SK-N-SH treated with all-trans-retinoic acid at 6 μM for 48 hours (cell line): ENCODE measurements around the gene ZNF281.

Experiments used
- ATAC-seq: fragments of 200-7000 bp; cut with Tn5 transposase; 3 replicates; pipeline ENCODE4 v1.9.1; 2020; ENCODE audit warnings: mild to moderate bottlenecking, moderate library complexity
- ARNTL ChIP-seq: fragments of 450-650 bp; formaldehyde crosslinking; IDR thresholded peaks from 2 replicates; pipeline ENCODE4 v1.5.0; 2020; ENCODE audit warnings: low read depth, mild to moderate bottlenecking, moderate library complexity, borderline replicate concordance
- BACH2 ChIP-seq: fragments of 250-450 bp; sonication (Bioruptor Pico); IDR thresholded peaks from 2 replicates; pipeline ENCODE4 v1.9.0; 2021; ENCODE audit warnings: mild to moderate bottlenecking, borderline replicate concordance
- CREB5 ChIP-seq: fragments of 250-450 bp; sonication (Bioruptor Pico); IDR thresholded peaks from 2 replicates; pipeline ENCODE4 v1.5.1; 2020; ENCODE audit warnings: low read depth, mild to moderate bottlenecking, moderate library complexity
- CSDC2 ChIP-seq: fragments of 250-450 bp; sonication (Bioruptor Pico); IDR thresholded peaks from 2 replicates; pipeline ENCODE4 v1.5.0; 2020; ENCODE audit warnings: mild to moderate bottlenecking, moderate library complexity
- CSRNP3 ChIP-seq: fragments of 250-450 bp; sonication (Bioruptor Pico); IDR thresholded peaks from 2 replicates; pipeline ENCODE4 v1.5.1; 2021; ENCODE audit warnings: mild to moderate bottlenecking, moderate library complexity
- ESRRG ChIP-seq: fragments of 250-450 bp; sonication (Bioruptor Pico); IDR thresholded peaks from 2 replicates; pipeline ENCODE4 v1.6.1; 2021; ENCODE audit warnings: mild to moderate bottlenecking
- ISL1 ChIP-seq: fragments of 250-450 bp; sonication (Bioruptor Pico); IDR thresholded peaks from 2 replicates; pipeline ENCODE4 v2.1.2; 2022; ENCODE audit warnings: mild to moderate bottlenecking, moderate library complexity
- OSR1 ChIP-seq: fragments of 250-450 bp; sonication (Bioruptor Pico); IDR thresholded peaks from 2 replicates; pipeline ENCODE4 v1.8.0; 2022; ENCODE audit warnings: moderate library complexity, mild to moderate bottlenecking, inconsistent platforms
- PATZ1 ChIP-seq: fragments of 250-450 bp; sonication (Bioruptor Pico); IDR thresholded peaks from 2 replicates; pipeline ENCODE4 v1.8.0; 2020; ENCODE audit warnings: mild to moderate bottlenecking, moderate library complexity, borderline replicate concordance
- POU6F1 ChIP-seq: fragments of 250-450 bp; sonication (Bioruptor Pico); IDR thresholded peaks from 2 replicates; pipeline ENCODE4 v1.8.0; 2021; ENCODE audit warnings: low read depth, mild to moderate bottlenecking, moderate library complexity, borderline replicate concordance
- PPARA ChIP-seq: fragments of 250-450 bp; sonication (Bioruptor Pico); IDR thresholded peaks from 2 replicates; pipeline ENCODE4 v1.5.0; 2020; ENCODE audit warnings: mild to moderate bottlenecking, borderline replicate concordance
- RARB ChIP-seq: fragments of 250-450 bp; sonication (Bioruptor Pico); IDR thresholded peaks from 2 replicates; pipeline ENCODE4 v1.8.0; 2021; ENCODE audit warnings: mild to moderate bottlenecking, moderate library complexity
- SNAI2 ChIP-seq: fragments of 250-450 bp; sonication (Bioruptor Pico); IDR thresholded peaks from 2 replicates; pipeline ENCODE4 v1.5.0; 2020; ENCODE audit warnings: mild to moderate bottlenecking, moderate library complexity
- TCF4 ChIP-seq: fragments of 250-450 bp; sonication (Bioruptor Pico); IDR thresholded peaks from 2 replicates; pipeline ENCODE4 v1.8.0; 2021; ENCODE audit warnings: mild to moderate bottlenecking, moderate library complexity, borderline replicate concordance
- TOX ChIP-seq: fragments of 250-450 bp; sonication (Bioruptor Pico); IDR thresholded peaks from 2 replicates; pipeline ENCODE4 v1.8.0; 2021; ENCODE audit warnings: mild to moderate bottlenecking, moderate library complexity, borderline replicate concordance
- TSHZ2 ChIP-seq: fragments of 250-450 bp; sonication (Bioruptor Pico); IDR thresholded peaks from 2 replicates; pipeline ENCODE4 v1.5.0; 2020; ENCODE audit warnings: mild to moderate bottlenecking, moderate library complexity
- ZC3H10 ChIP-seq: fragments of 250-450 bp; sonication (Bioruptor Pico); IDR thresholded peaks from 2 replicates; pipeline ENCODE4 v1.5.1; 2021; ENCODE audit warnings: mild to moderate bottlenecking, moderate library complexity
- ZFP3 ChIP-seq: fragments of 250-450 bp; sonication (Bioruptor Pico); IDR thresholded peaks from 2 replicates; pipeline ENCODE4 v1.5.0; 2020; ENCODE audit warnings: mild to moderate bottlenecking, moderate library complexity
- ZNF565 ChIP-seq: fragments of 450-650 bp; formaldehyde crosslinking; conservative IDR thresholded peaks from 2 replicates; pipeline ENCODE4 v1.5.0; 2020; ENCODE audit warnings: low read depth, mild to moderate bottlenecking, moderate library complexity
- ZNF70 ChIP-seq: fragments of 450-650 bp; formaldehyde crosslinking; IDR thresholded peaks from 2 replicates; pipeline ENCODE4 v1.5.0; 2020; ENCODE audit warnings: mild to moderate bottlenecking, moderate library complexity
- ZNF8 ChIP-seq: fragments of 450-650 bp; formaldehyde crosslinking; IDR thresholded peaks from 2 replicates; pipeline ENCODE4 v1.5.0; 2020; ENCODE audit warnings: mild to moderate bottlenecking, moderate library complexity

The ZNF281 gene

GRCh38 chr1:200427744-200428143 is 17.9 kb upstream of the ZNF281 start:
- peak; percentile 28; the same call in 1 of the 3 replicates for ATAC-seq
- TF ChIP-seq ZFP3 (CRISPR knock-in tag) (no peak), ZNF70 (CRISPR knock-in tag) (no peak), OSR1 (no peak), TCF4 (CRISPR knock-in tag) (no peak), RARB (CRISPR knock-in tag) (no peak), ARNTL (CRISPR knock-in tag) (no peak), ZNF565 (CRISPR knock-in tag) (no peak), ZNF8 (CRISPR knock-in tag) (no peak), CSDC2 (no peak), ISL1 (CRISPR knock-in tag) (no peak), SNAI2 (CRISPR knock-in tag) (no peak), POU6F1 (CRISPR knock-in tag) (no peak), ESRRG (CRISPR knock-in tag) (no peak), TSHZ2 (no peak), PATZ1 (no peak), BACH2 (no peak), PPARA (CRISPR knock-in tag) (no peak), ZC3H10 (no peak), CREB5 (CRISPR knock-in tag) (no peak)

GRCh38 chr1:200426196-200426595 is 16.4 kb upstream of the ZNF281 start:
- no peak for ATAC-seq
- TF ChIP-seq POU6F1 (CRISPR knock-in tag) (no peak), BACH2 (no peak), TCF4 (CRISPR knock-in tag) (no peak), ARNTL (CRISPR knock-in tag) (no peak), CSRNP3 (CRISPR knock-in tag) (no peak), SNAI2 (CRISPR knock-in tag) (no peak), CSDC2 (no peak), RARB (CRISPR knock-in tag) (no peak), PPARA (CRISPR knock-in tag) (no peak), TSHZ2 (no peak), ZNF70 (CRISPR knock-in tag) (no peak), TOX (CRISPR knock-in tag) (no peak), ESRRG (CRISPR knock-in tag) (no peak)
- TF ChIP-seq, all 23 proteins: peak for 0
